ENCODE measurements around the gene TCP11X1. TPM values are rescaled to one million over a fixed set of nuclear protein-coding genes. Genes with fewer than 3 reads are reported as not detected.
"Not testable (repeated sequence)": the region's sequence is repeated elsewhere in the genome, so short reads cannot be mapped to it uniquely, and the experiment has no call there.

TCP11X1 gene
- total RNA-seq = not detected

DNA sequence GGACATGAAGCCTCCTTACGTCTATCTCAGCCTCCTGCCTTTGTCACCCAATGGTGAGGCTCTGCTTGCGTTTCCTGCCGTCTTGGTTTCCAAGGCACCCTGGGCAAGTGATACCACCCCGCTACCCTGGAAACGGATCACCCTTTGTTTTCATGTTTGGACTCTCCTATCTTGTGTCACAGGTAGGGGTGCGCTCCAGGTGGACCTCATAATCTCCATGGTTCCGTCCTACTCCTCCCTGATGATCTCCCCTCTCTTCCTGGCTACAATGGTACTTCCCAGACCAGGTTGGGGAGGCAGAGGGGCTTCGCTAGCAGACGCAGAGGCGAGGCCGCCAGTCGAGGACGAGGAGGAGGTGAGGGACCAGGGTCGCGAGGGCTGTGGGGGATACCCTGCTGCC, at the start of gene TCP11X1:
TSS of gene TCP11X1 (plus strand) at position 316 of the 400 bp plus-strand sequence.
- H3K9me3 ChIP-seq; DNase-seq (ENCODE audit: extremely low spot score in 2 of 2); H3K27me3 ChIP-seq; H3K4me1 ChIP-seq; intact Hi-C loops (cut with DNase I); H3K4me3 ChIP-seq; H3K27ac ChIP-seq; H3K36me3 ChIP-seq: not testable (repeated sequence)

DNA sequence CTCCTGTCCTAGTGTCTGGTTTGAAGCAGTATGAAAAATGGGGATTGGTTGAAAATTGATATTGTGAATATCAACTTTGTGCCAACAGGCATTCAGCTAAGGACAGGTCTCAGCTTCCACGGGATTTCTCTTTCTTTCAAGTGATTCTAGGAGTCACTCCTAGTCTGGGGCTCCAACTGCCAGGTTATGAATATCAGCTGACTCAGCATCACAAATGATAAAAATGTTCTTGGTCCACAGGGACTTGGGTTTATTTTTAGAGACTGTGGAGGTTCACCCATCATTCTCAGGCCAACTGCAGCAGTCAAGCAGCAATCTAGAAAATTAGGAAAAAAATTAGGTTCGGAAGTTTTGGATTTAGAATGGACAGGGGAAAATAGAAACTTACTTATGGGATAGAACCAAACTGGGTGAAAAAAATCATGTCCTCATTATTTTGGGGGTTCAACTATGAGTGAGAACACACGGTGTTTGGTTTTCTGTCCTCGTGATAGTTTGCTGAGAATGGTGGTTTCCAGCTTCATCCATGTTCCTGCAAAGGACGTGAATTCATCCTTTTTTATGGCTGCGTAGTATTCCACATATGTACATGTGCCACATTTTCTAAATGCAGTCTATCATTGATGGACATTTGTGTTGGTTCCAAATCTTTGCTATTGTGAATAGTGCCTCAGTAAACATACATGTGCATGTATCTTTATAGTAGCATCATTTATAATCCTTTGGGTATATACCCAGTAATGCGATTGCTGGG, 29.0 kb upstream of the TCP11X1 start:
- no peak overlapping the region for H3K27ac ChIP-seq
- H3K9me3 ChIP-seq = no peaks in the 10 kb centered on the region
- no peak overlapping the region for H3K4me3 ChIP-seq
- no peaks in the 10 kb centered on the region for H3K4me1 ChIP-seq
- DNase-seq (ENCODE audit: extremely low spot score in 2 of 2) = no peak
- no peaks in the 10 kb centered on the region for H3K27me3 ChIP-seq
- H3K36me3 ChIP-seq = no peaks in the 10 kb centered on the region
- intact Hi-C loops (cut with DNase I) = no loop called here
- no peak for TF ChIP-seq POLR2AphosphoS5 (IDR thresholded peaks at IDR 0.05; ENCODE audit: insufficient read depth in 1 of 2, low read depth in 1 of 2)
- TF ChIP-seq POLR2A (IDR thresholded peaks at IDR 0.05) = no peak
- TF ChIP-seq CTCF (IDR thresholded peaks at IDR 0.05) = no peak

DNA sequence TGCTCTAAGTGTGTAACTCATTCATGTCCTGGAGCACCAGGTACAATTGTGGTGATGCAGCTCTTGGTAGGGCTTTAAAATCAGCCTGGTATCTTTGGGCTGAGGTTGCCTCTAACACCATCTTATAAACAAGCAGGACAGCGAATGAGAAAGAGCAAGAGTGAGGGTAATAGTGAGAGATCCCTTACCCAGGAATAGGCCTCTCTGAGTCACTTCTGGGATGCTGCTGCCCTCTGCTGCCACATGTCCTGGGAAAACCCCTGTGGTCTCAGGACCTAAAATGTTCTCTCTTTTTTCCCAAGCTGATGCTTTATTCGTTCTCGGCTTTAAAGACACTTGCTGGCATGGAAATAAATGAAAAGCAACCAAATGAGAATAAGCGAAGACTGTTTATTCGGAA, 7.2 kb upstream of the TCP11X1 start:
- H3K27ac ChIP-seq; intact Hi-C loops (cut with DNase I); H3K4me3 ChIP-seq; H3K36me3 ChIP-seq; DNase-seq (ENCODE audit: extremely low spot score in 2 of 2); H3K4me1 ChIP-seq; H3K27me3 ChIP-seq; H3K9me3 ChIP-seq: not testable (repeated sequence)

GRCh38 chrX:102216497-102216896, 1.4 kb downstream of the TCP11X1 start:
- not testable (repeated sequence) for H3K27ac ChIP-seq

GRCh38 chrX:102235678-102236077, 20.6 kb downstream of the TCP11X1 start:
- DNase-seq (ENCODE audit: extremely low spot score in 2 of 2); H3K27ac ChIP-seq; H3K36me3 ChIP-seq; intact Hi-C loops (cut with DNase I); H3K4me3 ChIP-seq; H3K4me1 ChIP-seq; H3K27me3 ChIP-seq; H3K9me3 ChIP-seq: not testable (repeated sequence)

More at GRCh38 chrX:102216497-102216896, 1.4 kb downstream of the TCP11X1 start:
- H3K27me3 ChIP-seq; H3K9me3 ChIP-seq; H3K4me1 ChIP-seq; H3K4me3 ChIP-seq; intact Hi-C loops (cut with DNase I); DNase-seq (ENCODE audit: extremely low spot score in 2 of 2); H3K36me3 ChIP-seq: not testable (repeated sequence)

DNA sequence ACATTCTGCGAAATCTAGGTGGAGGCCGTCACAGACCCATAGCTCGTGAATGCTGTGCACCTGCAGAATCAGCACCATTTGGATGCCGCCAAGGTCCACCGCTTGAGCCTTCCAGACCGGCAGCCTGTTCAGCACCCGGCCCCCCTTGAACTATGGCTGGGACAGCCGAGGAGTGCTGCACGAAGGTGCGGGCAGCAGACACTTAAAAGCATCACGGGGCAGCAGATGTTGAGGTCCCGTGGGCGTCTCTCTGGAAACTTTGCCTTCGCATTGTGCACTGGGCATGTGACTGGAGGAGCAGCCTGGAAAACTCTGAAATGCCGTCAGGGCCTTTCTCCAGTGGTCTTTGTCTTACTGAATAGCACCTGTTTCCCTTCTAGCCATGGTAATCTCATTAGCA, 25.2 kb downstream of the TCP11X1 start:
- H3K4me3 ChIP-seq; H3K27ac ChIP-seq; DNase-seq (ENCODE audit: extremely low spot score in 2 of 2); H3K36me3 ChIP-seq; intact Hi-C loops (cut with DNase I); H3K4me1 ChIP-seq; H3K27me3 ChIP-seq; H3K9me3 ChIP-seq: not testable (repeated sequence)

DNA sequence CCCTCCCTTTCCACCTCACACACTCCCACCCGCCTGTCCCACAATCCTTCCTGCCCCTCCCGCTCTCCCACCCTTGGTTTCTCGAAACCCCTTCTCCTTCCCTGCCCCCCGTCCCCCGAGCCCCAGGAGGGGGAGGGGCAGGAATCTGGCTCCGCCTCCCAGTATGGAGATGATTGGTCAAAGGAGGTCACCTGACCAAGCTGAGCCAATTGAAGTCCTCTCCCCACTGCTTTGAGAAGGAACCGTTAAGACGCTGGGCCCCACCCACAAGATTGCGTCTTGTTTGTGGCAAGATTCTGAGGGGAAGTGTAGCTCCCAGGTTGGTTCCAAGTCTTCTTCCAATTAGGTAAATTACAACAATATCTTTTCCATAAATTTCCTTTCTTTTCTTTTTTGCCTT, 31.8 kb downstream of the TCP11X1 start, which contains the start of gene NXF2:
TSS of gene NXF2 (plus strand) at position 275 of the 400 bp plus-strand sequence. CDS start 59,912 bp downstream, outside the sequence.
- H3K4me3 ChIP-seq; DNase-seq (ENCODE audit: extremely low spot score in 2 of 2); intact Hi-C loops (cut with DNase I); H3K27me3 ChIP-seq; H3K36me3 ChIP-seq; H3K9me3 ChIP-seq; H3K27ac ChIP-seq; H3K4me1 ChIP-seq: not testable (repeated sequence)

- H3K36me3 ChIP-seq; H3K4me3 ChIP-seq; H3K27ac ChIP-seq; H3K4me1 ChIP-seq; H3K9me3 ChIP-seq; H3K27me3 ChIP-seq; intact Hi-C loops (cut with DNase I); DNase-seq (ENCODE audit: extremely low spot score in 2 of 2): not testable (repeated sequence)
These were observed 57.1 kb downstream of the TCP11X1 start for GRCh38 chrX:102272231-102272630.

Other genes with a start within 250 kb of the TCP11X1 start
- gene TCEAL2, start 89.6 kb upstream of the TCP11X1 start, total RNA-seq = 14.7 TPM
- 1.7 TPM for gene TCEAL6, start 72.8 kb upstream of the TCP11X1 start, total RNA-seq
- not detected for gene BEX5, start 59.3 kb upstream of the TCP11X1 start, total RNA-seq
- not detected for gene NXF2, start 31.9 kb downstream of the TCP11X1 start, total RNA-seq
- gene NXF2B, start 224.7 kb downstream of the TCP11X1 start, total RNA-seq = not detected